ENCODE results near the gene FAT1.

The FAT1 gene

DNA sequence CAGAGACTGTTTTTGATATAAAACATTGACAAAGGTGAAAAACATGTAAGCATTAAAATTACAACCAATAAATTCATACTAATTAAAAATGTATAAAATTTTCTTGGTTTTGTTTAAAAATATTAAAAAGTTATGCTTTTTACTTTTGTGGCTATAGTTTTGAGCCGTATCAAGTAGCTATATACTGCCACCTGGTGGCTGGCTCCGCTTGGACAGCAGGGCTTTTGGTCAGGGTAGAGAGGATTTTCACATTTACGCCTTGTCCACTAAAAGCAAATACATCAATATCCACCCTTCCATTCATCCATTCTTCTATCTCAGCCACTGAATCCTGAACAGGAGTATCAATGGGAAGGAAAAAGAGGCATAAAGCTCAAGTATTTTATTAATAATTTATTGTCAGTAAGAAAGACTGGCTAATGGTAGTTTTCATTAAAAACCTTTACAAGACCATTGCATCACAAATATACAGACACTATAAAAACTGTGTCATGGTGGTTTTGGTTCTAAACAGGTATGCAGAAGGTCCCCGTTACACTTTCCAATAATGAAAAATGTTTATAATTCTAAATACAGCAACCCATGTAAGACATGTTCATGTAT, 136.1 kb downstream of the FAT1 start:
- Mint-ChIP-seq H3K27me3 (peaks cover 6% of the 10 kb centered on the region in 2 donors), H3K9me3 (no peaks in the 10 kb centered on the region), H3K4me3 (no peak overlapping the region), H3K27ac (no peak overlapping the region), H3K36me3 (ENCODE audit: insufficient read depth) (no peaks in the 10 kb centered on the region), H3K4me1 (ENCODE audit: low read depth in 2 of 2) (no peaks in the 10 kb centered on the region)
- peak; percentile 51 for ATAC-seq (replicated peaks)
- DNase-seq: peak; percentile 34 to 38 (median 38)

DNA sequence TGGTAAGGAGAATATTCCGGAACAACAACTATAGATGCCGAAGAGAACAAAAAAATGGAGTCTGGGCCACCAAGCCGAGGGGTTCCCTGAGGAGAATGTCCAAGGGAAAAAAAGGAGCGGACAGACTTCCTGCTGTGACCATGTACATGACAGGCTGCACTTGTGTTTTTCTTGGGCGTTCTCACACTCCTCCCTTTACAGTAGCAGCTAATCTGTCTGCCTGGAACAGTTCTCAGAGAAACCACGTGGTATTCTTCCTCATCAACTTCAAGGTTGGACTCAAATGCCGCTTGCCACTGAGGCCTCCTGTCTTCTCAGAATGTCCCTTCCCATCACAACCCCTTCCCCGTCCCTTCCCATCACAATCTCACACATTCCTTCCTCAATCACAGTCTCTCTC, 137.5 kb downstream of the FAT1 start:
- Mint-ChIP-seq H3K4me3 (no peak overlapping the region), H3K36me3 (ENCODE audit: insufficient read depth) (no peaks in the 10 kb centered on the region), H3K27me3 (peaks cover 6% of the 10 kb centered on the region in 2 donors), H3K9me3 (no peaks in the 10 kb centered on the region), H3K4me1 (ENCODE audit: low read depth in 2 of 2) (no peaks in the 10 kb centered on the region), H3K27ac (no peak overlapping the region)
- ATAC-seq (replicated peaks) (no peak), DNase-seq (no peak)

DNA sequence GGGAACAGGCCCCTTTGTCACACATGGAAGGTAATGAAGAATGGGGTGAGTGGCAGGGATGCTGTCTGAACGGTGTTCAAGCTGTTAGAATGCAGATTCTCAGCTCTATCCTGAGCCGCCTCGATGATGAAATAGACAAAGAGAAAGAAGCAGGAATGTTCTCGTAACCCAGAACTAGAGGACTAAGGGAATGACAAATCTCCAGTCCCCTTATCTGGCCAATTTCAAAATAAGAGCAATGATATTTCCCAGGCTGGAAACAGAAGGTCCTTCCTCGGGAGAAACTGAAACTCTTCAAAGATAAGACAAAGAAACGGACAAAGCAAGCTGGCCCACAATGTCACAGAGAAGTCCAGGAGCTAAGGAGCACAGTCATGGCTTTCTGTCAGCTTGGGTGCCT, 138.7 kb downstream of the FAT1 start:
- Mint-ChIP-seq H3K4me3 (no peak overlapping the region), H3K36me3 (ENCODE audit: insufficient read depth) (peaks cover 2% of the 10 kb centered on the region), H3K9me3 (no peaks in the 10 kb centered on the region), H3K27ac (no peak overlapping the region), H3K4me1 (ENCODE audit: low read depth in 2 of 2) (no peaks in the 10 kb centered on the region), H3K27me3 (peaks cover 6% of the 10 kb centered on the region in 2 donors)
- DNase-seq (no peak), ATAC-seq (replicated peaks) (no peak)

DNA sequence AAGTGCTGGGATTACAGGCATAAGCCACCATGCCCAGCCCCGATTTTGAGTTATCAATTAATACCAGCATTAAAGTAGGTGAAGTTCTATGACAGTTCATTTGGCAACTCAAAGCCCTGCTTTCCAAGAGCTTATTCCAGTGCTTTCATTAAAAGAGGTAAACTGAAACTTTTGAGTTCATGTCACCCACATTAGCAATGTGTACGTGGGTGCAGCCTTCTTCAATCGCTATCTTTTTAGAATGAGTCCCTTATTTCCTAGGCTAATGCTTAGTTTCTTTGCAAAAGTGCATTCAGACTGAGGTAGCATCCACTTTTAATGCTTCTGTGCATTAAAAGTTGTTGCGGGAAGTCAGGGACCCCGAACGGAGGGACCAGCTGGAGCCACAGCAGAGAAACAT, 142.2 kb downstream of the FAT1 start:
- DNase-seq (no peak), ATAC-seq (replicated peaks) (no peak)
- no peak overlapping the region for H3K4me3 Mint-ChIP-seq
- H3K27me3 Mint-ChIP-seq: peaks cover 6% of the 10 kb centered on the region in 2 donors
- H3K36me3 Mint-ChIP-seq (ENCODE audit: insufficient read depth): peaks cover 2% of the 10 kb centered on the region
- no peak overlapping the region for H3K27ac Mint-ChIP-seq
- peaks cover 0 to 3% of the 10 kb centered on the region in 2 donors for H3K9me3 Mint-ChIP-seq
- no peaks in the 10 kb centered on the region for H3K4me1 Mint-ChIP-seq (ENCODE audit: low read depth in 2 of 2)

DNA sequence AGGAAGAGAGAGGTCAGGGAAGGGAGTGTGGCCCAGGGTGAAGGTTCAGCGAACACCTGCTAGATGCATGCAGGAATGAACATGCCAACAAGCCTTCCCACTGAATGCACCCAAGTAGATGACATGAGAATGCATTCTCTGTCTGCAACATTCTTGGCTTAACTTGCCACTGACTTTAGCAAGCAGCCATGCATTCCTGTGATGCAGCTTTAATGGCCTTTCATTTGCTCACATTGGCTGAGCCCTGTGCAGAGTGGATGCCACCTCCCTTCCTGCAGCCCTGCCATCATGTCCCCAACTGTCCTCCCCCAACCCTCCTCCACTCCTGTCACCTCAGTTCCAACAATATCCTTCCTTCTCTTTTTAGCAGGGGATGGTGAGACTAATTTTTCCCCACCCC, 143.0 kb downstream of the FAT1 start:
- H3K36me3 Mint-ChIP-seq (ENCODE audit: insufficient read depth): peaks cover 2% of the 10 kb centered on the region
- no peak for ATAC-seq (replicated peaks)
- H3K27ac Mint-ChIP-seq: no peak overlapping the region
- H3K4me1 Mint-ChIP-seq (ENCODE audit: low read depth in 2 of 2): no peaks in the 10 kb centered on the region
- peaks cover 6% of the 10 kb centered on the region in 2 donors for H3K27me3 Mint-ChIP-seq
- peaks cover 0 to 3% of the 10 kb centered on the region in 2 donors for H3K9me3 Mint-ChIP-seq
- no peak for DNase-seq
- H3K4me3 Mint-ChIP-seq: no peak overlapping the region

DNA sequence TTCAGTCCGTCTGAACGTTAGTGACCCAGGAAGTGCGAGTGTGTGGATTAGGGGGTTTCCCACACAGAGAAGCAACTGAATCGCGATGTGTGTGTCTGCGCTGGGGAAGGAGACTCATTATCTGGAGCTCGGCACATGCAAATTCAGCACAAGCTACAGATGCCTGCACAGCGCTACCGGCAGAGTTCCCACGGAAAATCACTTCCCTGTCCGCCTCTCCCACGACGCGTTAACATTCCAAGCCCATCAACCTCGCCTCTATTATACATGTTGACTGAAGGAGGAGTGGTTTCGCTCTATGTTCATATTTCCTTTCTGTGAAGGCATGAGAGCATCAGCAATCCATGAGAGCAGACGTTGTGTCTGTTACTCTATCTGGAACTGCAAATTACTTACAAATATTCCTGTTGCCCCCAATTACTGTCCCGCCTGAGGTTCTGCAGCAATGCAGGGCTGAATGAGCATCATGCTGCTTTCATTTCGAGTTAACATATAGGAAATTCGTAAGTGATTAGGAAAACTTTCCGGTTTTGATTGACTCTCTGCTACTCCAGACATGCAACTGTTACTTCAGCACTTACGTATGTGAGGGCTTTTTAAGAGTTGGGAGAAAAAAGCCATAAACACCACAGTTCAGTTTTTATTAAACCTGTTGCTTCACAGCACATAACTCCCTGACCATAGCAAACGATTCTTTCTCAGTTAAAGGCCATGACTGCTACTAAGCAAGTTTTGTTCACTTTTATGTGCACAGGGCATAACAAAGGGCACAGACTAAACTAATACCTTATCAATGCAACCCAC, 153.3 kb downstream of the FAT1 start:
- Mint-ChIP-seq H3K27ac (no peak overlapping the region), H3K4me1 (ENCODE audit: low read depth in 2 of 2) (no peaks in the 10 kb centered on the region), H3K9me3 (peaks cover 0 to 5% of the 10 kb centered on the region in 2 donors), H3K4me3 (no peak overlapping the region), H3K27me3 (peaks cover 0 to 16% of the 10 kb centered on the region in 2 donors), H3K36me3 (ENCODE audit: insufficient read depth) (no peaks in the 10 kb centered on the region)
- DNase-seq (no peak), ATAC-seq (replicated peaks) (no peak)

DNA sequence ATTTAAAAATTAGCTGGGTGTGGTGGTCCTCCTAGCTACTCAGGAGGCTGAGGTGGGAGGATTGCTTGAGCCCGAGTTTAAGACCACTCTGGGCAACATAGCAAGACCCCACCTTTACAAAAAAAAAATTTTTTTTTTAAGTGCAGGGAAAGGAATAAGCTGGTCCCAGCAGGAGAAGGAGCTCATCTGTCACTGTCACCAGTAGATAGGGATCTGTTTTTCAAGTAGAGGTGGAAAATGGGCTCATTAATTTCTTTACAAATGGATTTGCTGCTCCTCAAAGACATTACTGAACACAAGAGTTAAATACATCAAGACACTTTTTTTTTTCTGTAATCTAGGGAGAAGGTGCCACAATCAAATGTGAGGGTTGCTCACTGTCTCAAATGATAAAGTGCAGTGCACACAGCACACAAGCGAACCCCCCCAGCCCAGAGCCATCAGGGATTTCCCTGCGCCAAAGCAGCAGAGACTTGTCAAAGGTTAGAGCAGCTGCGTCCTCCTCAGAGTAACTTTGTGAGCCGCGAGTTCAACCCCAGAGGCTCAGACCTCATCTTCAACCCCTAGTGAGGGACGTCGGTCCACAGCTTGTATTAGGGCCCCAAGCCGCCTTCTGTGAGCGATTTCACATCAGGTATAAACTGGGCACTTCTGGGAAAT, 154.0 kb downstream of the FAT1 start:
- Mint-ChIP-seq H3K27me3 (peaks cover 0 to 16% of the 10 kb centered on the region in 2 donors), H3K36me3 (ENCODE audit: insufficient read depth) (no peaks in the 10 kb centered on the region), H3K4me3 (no peak overlapping the region), H3K9me3 (peaks cover 0 to 5% of the 10 kb centered on the region in 2 donors), H3K27ac (no peak overlapping the region), H3K4me1 (ENCODE audit: low read depth in 2 of 2) (no peaks in the 10 kb centered on the region)
- no peak for ATAC-seq (replicated peaks)
- no peak for DNase-seq

DNA sequence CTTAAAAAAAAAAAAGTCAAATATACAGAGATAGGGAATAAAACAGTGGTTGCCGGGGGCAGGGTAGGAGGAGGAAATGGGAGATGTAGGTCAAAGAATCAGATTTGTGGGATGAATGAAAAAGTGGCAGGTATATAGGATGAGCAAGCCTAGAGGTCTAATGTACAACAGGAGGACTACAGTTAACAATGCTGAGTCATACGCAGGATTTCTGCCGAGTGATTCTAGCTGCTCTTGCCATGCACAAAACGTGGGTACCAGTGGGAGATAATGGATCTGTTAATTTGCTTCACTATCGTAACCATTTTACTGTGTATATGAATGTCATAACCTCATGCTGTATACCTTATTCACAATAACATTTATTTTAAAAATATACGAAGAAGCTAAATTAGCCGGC, 157.6 kb downstream of the FAT1 start:
- H3K36me3 Mint-ChIP-seq (ENCODE audit: insufficient read depth): no peaks in the 10 kb centered on the region
- no peak for ATAC-seq (replicated peaks)
- no peak overlapping the region for H3K27ac Mint-ChIP-seq
- no peak for DNase-seq
- no peaks in the 10 kb centered on the region for H3K4me1 Mint-ChIP-seq (ENCODE audit: low read depth in 2 of 2)
- H3K27me3 Mint-ChIP-seq: peaks cover 0 to 13% of the 10 kb centered on the region in 2 donors
- peaks cover 0 to 1% of the 10 kb centered on the region in 2 donors for H3K9me3 Mint-ChIP-seq
- H3K4me3 Mint-ChIP-seq: no peak overlapping the region

DNA sequence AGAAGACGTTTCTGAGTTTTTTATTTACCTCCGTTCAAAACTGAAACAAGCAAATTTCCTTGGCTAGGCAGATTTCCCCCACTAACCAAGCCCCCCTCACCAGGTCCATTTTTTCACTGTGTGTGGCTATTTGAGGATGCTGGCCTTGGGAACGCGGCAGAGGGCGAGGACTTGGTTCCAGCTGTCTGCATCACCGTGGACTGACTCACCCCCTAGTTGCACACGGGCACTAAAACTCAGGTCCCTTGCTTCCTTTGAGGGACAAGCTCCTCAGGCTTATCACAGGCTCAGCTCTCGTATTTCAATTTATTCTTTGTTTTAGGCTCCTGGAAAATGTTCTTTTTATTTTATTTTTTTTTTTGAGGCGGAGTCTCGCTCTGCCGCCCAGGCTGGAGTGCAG, 159.9 kb downstream of the FAT1 start:
- H3K27ac Mint-ChIP-seq: no peak overlapping the region
- no peaks in the 10 kb centered on the region for H3K4me1 Mint-ChIP-seq (ENCODE audit: low read depth in 2 of 2)
- no peaks in the 10 kb centered on the region for H3K36me3 Mint-ChIP-seq (ENCODE audit: insufficient read depth)
- peaks cover 0 to 9% of the 10 kb centered on the region in 2 donors for H3K27me3 Mint-ChIP-seq
- no peak for DNase-seq
- peaks cover 0 to 5% of the 10 kb centered on the region in 2 donors for H3K9me3 Mint-ChIP-seq
- no peak overlapping the region for H3K4me3 Mint-ChIP-seq
- no peak for ATAC-seq (replicated peaks)

DNA sequence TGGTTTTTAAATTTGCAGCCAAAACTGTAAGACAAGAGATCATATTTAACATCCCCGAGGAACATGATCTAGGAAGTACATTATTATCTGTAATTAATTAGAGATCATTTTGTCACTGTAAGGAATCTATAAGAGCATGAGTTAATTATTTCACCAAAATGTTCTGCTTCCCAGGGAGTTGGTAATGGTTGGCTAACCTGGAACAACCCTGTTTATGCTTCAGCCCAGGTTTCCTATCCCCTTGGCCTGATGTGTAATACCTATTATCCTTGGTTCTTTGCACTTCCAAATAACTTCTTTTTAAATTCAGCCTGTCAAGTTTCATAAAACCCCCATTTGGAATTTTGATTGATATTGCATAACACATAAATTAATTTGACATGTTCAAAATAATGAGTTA, 161.9 kb downstream of the FAT1 start:
- H3K9me3 Mint-ChIP-seq: peaks cover 0 to 3% of the 10 kb centered on the region in 2 donors
- H3K27ac Mint-ChIP-seq: no peak overlapping the region
- H3K4me1 Mint-ChIP-seq (ENCODE audit: low read depth in 2 of 2): no peaks in the 10 kb centered on the region
- no peaks in the 10 kb centered on the region for H3K36me3 Mint-ChIP-seq (ENCODE audit: insufficient read depth)
- H3K4me3 Mint-ChIP-seq: no peak overlapping the region
- ATAC-seq (replicated peaks): no peak
- H3K27me3 Mint-ChIP-seq: no peaks in the 10 kb centered on the region
- DNase-seq: no peak

DNA sequence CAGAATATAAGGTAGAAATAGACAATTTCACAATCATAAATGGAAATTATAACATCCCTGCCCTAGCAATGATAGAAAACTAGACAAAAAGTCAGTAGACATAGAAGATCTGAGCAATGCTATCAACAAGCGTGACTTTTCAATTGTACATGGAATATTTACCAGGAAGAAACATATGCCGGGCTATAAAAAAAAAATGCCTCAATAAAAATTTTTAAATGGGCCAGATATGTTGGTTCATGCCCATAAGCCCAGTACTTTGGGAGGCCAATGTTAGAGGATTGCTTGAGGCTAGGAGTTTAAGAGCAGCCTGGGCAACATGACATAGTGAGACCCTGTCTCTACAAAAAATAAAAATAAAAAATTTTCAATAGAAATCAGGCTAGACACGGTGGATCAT, 163.0 kb downstream of the FAT1 start:
- no peak overlapping the region for H3K27ac Mint-ChIP-seq
- ATAC-seq (replicated peaks) (no peak), DNase-seq (no peak)
- peaks cover 0 to 3% of the 10 kb centered on the region in 2 donors for H3K9me3 Mint-ChIP-seq
- H3K36me3 Mint-ChIP-seq (ENCODE audit: insufficient read depth): no peaks in the 10 kb centered on the region
- H3K27me3 Mint-ChIP-seq: no peaks in the 10 kb centered on the region
- no peaks in the 10 kb centered on the region for H3K4me1 Mint-ChIP-seq (ENCODE audit: low read depth in 2 of 2)
- H3K4me3 Mint-ChIP-seq: no peak overlapping the region

DNA sequence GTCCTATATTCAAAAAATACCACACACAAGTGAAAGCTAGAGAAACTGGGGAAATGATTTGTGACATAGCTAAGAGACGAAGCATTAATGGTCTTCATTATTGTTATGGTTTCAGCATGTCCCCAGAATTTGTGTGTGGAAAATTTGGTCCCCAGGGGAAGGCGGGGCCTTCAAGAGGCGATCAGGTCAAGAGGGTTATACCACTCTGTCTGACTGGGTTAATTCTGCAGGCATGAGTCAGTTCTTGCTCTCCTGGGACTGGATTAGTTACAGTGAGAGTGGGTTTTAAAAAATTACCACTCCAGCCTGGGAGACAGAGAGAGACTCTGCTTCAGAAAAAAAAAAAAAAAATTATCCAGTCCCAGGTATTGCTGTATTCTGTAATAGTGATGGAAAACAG, 166.2 kb downstream of the FAT1 start:
- H3K27me3 Mint-ChIP-seq: peaks cover 0 to 14% of the 10 kb centered on the region in 2 donors
- H3K36me3 Mint-ChIP-seq (ENCODE audit: insufficient read depth): no peaks in the 10 kb centered on the region
- H3K9me3 Mint-ChIP-seq: peaks cover 0 to 3% of the 10 kb centered on the region in 2 donors
- H3K27ac Mint-ChIP-seq: no peak overlapping the region
- H3K4me3 Mint-ChIP-seq: no peak overlapping the region
- DNase-seq (no peak), ATAC-seq (replicated peaks) (no peak)
- no peaks in the 10 kb centered on the region for H3K4me1 Mint-ChIP-seq (ENCODE audit: low read depth in 2 of 2)

DNA sequence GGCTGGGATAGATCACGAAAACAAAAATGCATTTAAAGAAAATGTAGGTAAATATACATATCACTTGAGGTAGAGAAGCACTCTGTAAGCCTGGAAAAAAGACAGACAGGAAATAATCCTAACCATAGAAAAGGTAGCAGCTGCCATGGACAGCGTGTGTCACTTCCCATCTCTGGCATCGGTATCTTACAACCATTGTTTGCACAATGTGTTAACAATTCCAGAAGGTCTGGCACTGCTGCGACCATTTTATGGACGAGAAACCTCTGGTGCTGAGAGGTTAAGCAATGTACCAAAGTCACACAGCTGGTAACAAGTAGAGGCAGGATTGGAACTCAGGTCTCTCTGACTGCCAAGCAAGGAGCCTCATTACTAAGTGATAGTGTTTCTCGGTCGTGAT, 166.6 kb downstream of the FAT1 start:
- H3K27me3 Mint-ChIP-seq: peaks cover 0 to 15% of the 10 kb centered on the region in 2 donors
- H3K9me3 Mint-ChIP-seq: peaks cover 0 to 3% of the 10 kb centered on the region in 2 donors
- H3K27ac Mint-ChIP-seq: no peak overlapping the region
- DNase-seq (no peak), ATAC-seq (replicated peaks) (no peak)
- no peaks in the 10 kb centered on the region for H3K36me3 Mint-ChIP-seq (ENCODE audit: insufficient read depth)
- H3K4me1 Mint-ChIP-seq (ENCODE audit: low read depth in 2 of 2): no peaks in the 10 kb centered on the region
- no peak overlapping the region for H3K4me3 Mint-ChIP-seq

Measured in effector memory CD8-positive, alpha-beta T cell (primary cell).